Fibroblast of the conjunctiva (primary cell): ENCODE data around the gene ODAD3.
"Not testable (repeated sequence)": the region's sequence is repeated elsewhere in the genome, so short reads cannot be mapped to it uniquely, and the experiment has no call there.

Experiments
- DNase-seq: peaks from one replicate; pipeline ENCODE4 v3.0.0-alpha.2; 2010; ENCODE audit warnings: low read depth

The ODAD3 gene

GRCh38 chr19:11437955-11438354 is 3.0 kb upstream of the ODAD3 start:
- no peak for DNase-seq

DNA sequence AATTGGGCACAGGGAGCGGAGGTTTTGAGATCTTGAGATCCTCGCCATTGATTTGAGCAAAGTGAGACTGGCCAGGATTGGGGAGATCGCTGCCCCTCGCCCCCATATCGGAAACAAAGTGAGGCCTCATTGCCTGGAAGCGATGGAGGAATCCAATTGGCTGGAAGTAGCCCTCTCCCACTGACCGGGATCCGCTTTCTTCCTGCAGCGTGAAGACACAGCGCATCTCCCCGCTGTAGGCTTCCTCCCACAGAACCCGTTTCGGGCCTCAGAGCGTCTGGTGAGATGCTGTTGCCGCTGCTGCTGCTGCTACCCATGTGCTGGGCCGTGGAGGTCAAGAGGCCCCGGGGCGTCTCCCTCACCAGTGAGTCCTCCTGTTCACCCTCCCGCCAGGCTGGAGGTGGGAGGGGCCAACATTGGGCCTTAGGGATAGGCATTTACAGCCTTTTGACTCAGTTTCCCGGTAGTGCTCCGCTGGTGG is 952 bp upstream of the ODAD3 start:
- DNase-seq = no peak

DNA sequence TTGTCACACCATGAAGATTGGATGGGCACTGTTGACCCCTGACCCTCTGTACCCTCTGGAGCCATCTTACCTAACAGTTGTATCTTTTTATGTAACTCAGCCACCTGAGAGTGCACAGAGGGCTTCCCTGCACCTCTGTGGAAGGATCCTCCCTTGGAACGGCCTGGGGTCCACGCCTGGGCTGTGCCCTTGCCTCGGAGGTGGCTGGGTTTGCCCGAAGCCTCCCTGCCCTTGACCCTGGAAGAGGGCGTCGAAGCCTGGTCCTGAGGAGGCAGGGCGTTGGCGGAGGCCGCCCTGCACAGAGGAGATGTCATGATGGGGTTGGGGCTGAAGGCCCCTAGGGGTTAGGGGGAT is 241 bp downstream of the ODAD3 start:
- no peak for DNase-seq

DNA sequence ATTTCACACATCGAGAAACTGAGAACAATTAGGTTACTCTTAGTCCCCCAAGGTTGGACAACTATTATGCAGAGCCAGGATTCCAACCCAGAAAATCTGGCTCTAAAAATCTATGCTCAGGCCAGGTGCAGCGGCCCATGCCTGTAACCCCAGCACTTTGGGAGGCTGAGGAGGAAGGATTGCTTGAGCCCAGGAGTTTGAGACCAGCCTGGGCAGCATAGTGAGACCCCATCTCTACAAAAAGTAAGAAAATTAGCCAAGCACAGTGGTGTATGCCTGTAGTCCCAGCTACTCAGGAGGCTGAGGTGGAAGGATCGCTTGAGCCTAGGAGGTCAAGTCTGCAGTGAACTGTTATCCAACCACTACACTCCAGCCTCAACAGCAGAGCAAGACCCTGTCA is 1.4 kb downstream of the ODAD3 start:
- DNase-seq = not testable (repeated sequence)

- DNase-seq = no peak
These were observed 8.3 kb downstream of the ODAD3 start for GRCh38 chr19:11426656-11427055.

- DNase-seq = no peak
These were observed 9.0 kb downstream of the ODAD3 start for GRCh38 chr19:11425719-11426457.

- DNase-seq = no peak
These were observed 11.1 kb downstream of the ODAD3 start for GRCh38 chr19:11423791-11424181.

DNA sequence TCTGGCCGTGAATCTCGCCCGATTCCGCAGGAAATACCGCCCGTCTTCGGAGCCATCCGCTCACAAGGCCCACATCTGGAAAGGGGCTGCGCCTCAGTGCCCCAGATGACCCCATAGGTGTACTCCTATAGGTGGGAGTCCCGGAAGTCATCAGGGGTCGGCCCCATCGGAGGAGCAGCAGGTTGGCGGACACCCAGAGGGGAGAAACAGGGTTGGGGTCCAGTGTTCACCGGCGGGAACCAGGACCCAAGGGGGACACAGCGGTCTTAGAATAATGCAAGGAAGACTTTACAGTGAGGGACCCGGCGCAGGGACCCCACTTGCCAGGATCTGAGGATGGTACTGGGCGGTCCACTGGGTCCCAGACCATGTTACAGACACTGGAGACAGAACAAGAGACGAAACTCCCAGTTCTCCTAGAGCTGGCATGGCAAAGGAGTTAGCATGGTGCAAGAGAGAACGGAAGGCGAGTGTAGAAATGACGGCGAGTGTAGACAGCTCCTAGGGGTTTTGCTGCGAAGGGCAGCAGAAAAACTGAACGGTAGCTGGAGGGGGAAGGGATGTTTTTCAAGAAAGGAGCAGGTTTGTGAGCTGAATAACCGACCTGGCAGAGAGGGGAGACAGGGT is 11.6 kb downstream of the ODAD3 start:
- DNase-seq = no peak

DNA sequence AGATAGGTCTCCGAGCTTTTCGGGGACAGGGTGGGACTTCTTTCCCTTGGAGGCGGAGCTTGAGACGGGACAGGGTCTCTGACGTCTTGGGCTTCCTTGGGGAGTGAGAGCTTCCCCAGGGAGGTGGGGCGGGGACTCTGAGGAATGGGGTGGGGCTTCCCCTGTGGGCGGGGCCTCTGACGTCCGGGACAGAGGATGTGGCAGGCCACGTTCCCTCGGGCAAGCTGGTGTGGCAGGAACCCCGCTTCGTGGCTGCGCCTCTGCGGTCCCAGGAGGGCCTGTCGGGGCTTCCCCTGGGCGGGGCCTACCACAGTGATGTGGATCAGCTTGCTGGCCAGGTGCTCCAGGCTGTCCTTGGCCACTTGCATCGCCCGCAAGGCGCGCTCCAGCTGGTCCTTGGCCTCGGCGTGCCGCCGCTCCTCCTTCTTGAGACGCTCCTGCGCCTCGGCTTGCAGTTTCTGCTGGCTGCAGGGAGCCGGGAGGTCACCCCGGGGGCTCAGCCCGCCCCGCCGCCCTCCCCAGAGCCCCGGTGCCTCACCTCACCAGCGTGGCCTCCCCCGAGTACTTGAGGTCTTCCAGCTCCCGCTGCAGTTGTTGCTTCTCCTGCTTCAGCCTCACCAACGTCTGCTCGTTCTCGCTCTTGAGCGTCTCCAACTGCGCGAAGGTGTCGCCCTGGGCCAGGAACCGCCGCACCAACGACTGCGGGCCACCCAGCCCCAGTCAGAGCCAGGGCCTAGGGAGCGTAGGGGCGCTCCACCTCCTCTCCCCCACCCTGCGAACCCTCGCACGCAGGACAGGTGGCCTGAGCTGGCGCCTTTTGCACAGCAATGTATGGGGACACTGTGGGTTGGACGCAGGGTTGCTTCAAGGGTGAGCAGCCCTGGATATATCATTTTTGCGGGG is 12.5 kb downstream of the ODAD3 start:
- no peak for DNase-seq

GRCh38 chr19:11421371-11422098 is 13.4 kb downstream of the ODAD3 start:
- no peak for DNase-seq

GRCh38 chr19:11420429-11421370 is 14.2 kb downstream of the ODAD3 start:
- no peak for DNase-seq

DNA sequence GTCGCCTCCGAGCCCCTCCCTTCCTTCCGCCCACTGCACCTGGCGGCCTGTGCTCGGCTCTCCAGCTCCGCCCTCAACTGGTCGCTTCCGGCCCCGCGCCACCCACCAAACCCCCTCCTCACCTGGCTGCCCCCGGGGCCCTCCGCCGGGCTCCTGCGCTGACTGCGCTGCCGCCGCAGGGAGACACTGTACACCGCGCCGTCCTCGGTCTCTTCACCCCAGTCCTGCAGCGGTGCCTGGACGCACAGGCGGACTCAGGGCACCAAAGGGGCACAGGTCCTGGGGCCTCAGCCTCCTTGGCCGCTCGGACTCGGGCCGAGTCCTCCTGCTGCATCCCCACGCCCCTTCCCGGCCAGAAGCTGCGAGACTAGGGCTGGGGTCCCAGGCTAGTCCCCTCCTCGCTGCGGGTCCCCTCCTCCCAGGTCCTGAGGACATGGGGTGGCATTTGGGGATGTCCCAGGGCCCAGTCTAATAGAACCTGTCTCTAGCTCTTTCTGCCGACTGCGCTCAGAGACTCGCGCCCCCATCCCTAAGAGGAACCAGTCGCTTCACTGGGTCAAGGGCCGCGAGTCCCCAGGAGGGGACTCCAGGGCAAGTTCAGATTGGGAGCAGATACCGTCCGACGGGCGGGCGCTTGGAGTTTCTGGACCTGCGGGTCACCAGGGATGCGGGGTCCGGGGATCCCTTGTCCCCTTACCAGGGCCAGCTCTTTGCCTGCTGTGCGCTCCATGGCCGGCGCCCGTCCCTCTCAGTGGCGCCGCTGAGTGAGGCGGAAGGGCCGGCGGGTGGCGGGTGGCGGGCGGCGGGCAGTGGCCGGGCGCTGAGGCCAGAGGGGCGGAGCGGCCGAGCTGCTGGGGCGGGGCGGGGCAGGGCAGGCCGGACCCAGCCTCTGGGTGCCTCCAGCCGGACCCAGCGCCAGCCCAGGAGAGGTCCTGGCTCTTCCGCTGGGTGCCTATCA is 16.1 kb downstream of the ODAD3 start, which contains the start of gene RGL3:
Gene RGL3, minus strand, starts transcription at position 766 of the 958 bp plus-strand sequence. Its CDS starts 36 bp downstream, at position 730.
- DNase-seq = no peak

DNA sequence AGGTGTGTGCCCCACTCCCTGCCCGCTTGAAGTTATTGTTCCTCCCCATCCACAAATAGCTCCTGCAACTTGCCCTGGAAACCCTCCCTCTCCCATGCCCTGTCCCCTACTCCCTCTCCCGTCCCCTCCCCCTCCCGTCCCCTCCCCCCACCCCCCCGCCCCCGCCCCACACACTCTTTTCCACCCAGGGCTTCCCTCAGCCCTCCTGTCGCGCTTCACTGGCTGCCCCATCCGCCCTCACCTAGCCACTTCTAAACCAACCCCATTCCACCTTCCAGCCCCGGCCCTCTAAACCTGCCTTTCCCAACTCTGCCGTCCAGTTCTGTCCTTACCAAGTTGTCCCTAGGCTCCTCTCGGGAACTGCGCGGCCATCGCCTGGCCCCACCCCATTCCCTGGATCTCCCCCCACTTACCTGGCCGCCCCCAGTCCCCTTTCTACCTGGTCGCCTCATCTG is 16.8 kb downstream of the ODAD3 start:
- no peak for DNase-seq

- no peak for DNase-seq
These were observed 18.4 kb downstream of the ODAD3 start for GRCh38 chr19:11416346-11417052.

- DNase-seq = no peak
These were observed 20.4 kb downstream of the ODAD3 start for GRCh38 chr19:11414544-11414943.

GRCh38 chr19:11410682-11411081 is 24.2 kb downstream of the ODAD3 start:
- DNase-seq = no peak

- DNase-seq = no peak
These were observed 26.3 kb downstream of the ODAD3 start for GRCh38 chr19:11408591-11408990.

GRCh38 chr19:11406703-11407236 is 28.2 kb downstream of the ODAD3 start:
- not testable (repeated sequence) for DNase-seq
